Measurements from ENCODE around the gene GLRX5.

- TF ChIP-seq, protein P1, sequence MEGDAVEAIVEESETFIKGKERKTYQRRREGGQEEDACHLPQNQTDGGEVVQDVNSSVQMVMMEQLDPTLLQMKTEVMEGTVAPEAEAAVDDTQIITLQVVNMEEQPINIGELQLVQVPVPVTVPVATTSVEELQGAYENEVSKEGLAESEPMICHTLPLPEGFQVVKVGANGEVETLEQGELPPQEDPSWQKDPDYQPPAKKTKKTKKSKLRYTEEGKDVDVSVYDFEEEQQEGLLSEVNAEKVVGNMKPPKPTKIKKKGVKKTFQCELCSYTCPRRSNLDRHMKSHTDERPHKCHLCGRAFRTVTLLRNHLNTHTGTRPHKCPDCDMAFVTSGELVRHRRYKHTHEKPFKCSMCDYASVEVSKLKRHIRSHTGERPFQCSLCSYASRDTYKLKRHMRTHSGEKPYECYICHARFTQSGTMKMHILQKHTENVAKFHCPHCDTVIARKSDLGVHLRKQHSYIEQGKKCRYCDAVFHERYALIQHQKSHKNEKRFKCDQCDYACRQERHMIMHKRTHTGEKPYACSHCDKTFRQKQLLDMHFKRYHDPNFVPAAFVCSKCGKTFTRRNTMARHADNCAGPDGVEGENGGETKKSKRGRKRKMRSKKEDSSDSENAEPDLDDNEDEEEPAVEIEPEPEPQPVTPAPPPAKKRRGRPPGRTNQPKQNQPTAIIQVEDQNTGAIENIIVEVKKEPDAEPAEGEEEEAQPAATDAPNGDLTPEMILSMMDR (IDR thresholded peaks at IDR 0.05; ENCODE audit: low read depth, low read length): no peak
- no peak for TF ChIP-seq EZH2phosphoT487 (IDR thresholded peaks at IDR 0.05; ENCODE audit: low read depth)
Measured at GRCh38 chr14:95495076-95495475, 39.8 kb upstream of the GLRX5 start.
